ENCODE data around the gene CHTF18.

DNA sequence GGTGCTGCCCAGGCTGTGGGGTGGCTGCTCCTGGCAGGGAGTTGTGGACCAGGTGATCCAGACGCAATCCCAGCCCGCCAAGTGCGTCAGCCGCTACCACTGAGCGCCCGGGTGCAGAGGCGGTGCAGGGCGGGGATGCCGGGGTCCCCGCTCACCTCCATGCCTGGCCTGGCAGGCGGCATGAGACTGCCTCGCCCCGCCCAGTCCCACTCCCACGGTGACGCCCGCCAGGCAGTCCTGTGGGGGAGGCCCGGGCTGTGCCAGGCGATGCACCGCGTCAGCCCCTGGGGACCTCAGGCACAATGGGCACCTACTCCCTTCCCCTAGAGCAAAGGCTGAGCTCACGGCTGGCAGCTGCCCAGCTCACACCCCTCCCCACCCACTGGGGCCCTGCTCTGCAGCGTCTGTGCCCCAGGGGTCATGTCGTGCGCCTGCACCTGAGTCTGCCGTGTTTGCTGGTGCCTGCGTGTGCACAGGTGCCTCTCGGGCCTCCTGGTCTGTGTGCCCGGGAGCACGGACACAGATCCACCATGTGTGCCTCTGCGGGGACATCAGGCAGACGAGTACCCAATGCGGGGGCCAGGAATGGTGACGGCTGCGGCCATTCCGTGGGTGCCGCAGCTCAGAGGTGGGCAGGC, 5.5 kb upstream of the CHTF18 start:
- TF ChIP-seq DPF2 (IDR thresholded peaks at IDR 0.05) (no peak), NR2C2 (CRISPR knock-in tag; IDR thresholded peaks at IDR 0.05) (no peak), NR2C2 (tag; IDR thresholded peaks at IDR 0.05) (no peak), NFIC (IDR thresholded peaks at IDR 0.05) (no peak), POLR2AphosphoS2 (IDR thresholded peaks at IDR 0.05; ENCODE audit: low read length) (no peak), PRMT5 (CRISPR knock-in tag; IDR thresholded peaks at IDR 0.05) (no peak), TBL1XR1 (IDR thresholded peaks at IDR 0.05; ENCODE audit: low read length in 2 of 2) (no peak), RFX1 (IDR thresholded peaks at IDR 0.05) (no peak), POLR2B (IDR thresholded peaks at IDR 0.05; ENCODE audit: low read depth, partially characterized antibody) (no peak)
- TF ChIP-seq, protein P1, sequence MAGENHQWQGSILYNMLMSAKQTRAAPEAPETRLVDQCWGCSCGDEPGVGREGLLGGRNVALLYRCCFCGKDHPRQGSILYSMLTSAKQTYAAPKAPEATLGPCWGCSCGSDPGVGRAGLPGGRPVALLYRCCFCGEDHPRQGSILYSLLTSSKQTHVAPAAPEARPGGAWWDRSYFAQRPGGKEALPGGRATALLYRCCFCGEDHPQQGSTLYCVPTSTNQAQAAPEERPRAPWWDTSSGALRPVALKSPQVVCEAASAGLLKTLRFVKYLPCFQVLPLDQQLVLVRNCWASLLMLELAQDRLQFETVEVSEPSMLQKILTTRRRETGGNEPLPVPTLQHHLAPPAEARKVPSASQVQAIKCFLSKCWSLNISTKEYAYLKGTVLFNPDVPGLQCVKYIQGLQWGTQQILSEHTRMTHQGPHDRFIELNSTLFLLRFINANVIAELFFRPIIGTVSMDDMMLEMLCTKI (IDR thresholded peaks at IDR 0.05; ENCODE audit: partially characterized antibody) = no peak
